ENCODE data around the gene GMDS.

GMDS gene

DNA sequence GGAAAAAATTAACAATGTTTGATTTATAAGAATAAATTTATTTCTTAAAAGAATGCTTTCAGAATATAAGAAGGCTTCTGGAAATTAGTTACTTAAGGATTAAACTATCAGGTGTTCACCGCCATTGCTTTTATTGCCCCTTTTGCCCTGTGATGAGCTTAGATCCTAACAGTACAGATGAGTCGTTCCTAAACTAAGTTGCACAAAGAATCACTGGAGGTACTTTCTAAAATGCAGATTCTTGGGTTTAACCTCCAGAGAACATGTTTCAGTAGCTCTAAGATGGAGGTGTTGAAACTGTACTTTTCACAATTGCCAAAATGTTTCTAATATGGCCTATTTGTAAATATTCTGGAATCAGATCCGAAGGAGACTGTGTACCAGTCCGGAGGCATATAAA lies 211.9 kb downstream of the GMDS start:
- no peak for DNase-seq

DNA sequence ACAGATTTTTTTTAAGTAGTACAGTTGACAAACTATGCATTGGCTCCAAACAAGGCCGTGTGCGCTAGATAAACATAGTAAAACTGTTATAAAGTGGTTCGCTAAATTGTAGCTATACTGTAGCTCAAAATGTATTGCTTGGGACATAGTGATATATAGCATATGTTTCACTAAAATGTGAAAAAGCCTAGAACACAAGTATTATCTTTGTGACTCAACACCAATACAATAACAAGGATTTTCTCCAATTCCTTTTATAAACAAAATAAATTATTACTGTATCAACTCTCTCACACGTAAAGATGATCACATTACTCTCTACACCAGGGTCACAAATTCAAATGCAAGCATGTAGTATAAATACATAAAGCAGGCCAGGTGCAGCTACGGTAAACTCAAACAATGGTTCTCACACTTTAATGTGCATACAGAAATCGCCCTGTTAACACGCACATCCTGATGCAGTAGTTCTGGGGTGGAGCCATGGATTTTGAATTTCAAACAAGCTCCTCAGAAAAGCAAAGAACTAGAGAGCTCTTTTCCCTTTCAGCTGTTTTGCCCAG lies 214.6 kb downstream of the GMDS start:
- DNase-seq = no peak

DNA sequence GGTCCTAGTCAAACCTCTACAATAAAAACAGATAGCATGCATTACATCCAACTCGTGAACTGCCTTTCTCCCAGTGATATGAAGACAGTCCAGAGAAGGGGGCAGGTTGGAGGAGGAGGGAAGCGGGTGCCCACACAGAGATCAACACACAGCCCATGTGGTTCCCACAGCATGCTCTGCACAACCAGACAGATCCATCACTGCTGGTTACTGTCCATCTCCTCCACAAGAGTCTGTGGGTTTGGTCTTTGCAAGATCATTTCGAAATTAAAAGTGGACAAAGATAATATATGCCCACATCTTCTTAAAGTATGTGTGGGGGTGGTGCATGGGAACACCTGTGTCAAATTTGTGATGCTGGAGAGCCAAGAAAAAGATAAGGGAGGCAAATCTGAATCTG lies 215.5 kb downstream of the GMDS start:
- no peak for DNase-seq

DNA sequence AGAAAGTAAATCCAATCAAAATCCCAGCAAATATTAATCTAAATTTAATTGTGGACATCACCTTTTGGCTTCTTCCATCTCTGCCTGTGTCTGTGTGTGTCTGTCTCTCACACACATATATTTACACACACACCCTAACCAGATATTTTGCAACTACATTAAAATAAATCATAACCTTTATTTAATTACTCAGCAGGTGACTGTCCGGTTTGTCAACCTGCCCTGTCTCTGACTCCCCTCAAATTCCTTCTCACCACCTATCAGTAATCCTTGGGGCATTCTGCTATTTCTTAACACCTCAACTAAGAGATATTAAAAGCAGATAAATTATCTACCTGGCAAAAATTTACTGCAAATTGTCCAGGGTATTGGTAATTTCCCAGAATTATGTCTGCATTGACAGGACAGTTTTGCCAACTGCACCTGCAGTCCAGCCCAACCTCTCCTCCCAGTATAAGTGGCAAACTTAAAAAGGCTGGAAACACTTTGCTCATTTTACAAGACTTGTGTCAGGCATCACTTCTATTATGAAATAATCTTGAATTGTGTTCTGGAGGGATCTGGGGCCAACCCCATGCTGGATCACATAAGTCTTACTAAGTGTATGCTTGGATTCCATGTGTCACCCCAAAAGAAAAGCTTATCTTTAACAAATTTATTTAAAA lies 216.1 kb downstream of the GMDS start:
- DNase-seq = no peak

DNA sequence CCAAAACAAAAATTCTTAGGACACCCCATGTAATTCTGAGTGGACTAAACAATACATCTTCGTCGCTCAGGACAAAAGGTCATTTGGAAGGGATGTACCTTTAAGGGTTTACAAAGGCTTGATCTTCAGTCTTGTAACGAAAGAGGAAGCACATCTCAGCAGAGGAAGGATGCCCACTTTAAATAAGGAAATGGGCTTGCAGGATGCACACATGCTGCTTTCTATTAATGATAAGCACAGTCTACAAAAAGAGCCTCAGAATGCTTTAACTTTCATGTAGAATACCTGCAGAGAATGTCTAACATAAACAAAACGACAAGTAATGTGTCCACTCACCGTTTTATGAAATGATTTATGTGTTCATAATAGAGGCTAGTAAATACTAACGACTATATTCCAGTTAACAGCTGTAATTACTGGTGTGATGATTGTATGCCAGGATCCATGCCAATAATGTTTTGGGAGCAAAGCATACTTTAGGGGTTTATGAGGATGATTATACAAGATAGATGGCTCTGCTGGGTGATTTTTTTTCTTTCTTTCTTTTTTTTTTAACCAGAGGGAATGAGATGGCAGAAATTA lies 216.9 kb downstream of the GMDS start:
- peak; percentile 16 to 58 (median 42) for DNase-seq

DNA sequence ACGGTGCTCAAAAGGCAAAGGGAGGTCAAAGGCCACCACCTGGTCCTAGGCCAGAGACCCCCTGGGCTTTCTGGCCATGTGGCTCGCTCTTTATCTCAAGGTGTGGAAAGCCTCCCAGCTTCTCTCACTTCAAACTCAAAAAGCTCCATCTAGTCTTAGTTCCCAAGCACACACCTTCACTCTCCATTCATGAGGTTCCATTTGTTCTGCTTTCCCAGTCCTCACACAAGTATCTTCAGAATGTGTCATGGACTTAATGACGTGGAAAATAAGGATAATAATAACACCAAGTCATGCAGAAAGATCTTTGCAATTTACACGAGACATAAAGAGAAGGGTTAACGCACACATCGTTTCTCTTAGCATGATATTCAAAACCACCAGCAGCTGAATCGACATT lies 219.3 kb downstream of the GMDS start:
- no peak for DNase-seq

DNA sequence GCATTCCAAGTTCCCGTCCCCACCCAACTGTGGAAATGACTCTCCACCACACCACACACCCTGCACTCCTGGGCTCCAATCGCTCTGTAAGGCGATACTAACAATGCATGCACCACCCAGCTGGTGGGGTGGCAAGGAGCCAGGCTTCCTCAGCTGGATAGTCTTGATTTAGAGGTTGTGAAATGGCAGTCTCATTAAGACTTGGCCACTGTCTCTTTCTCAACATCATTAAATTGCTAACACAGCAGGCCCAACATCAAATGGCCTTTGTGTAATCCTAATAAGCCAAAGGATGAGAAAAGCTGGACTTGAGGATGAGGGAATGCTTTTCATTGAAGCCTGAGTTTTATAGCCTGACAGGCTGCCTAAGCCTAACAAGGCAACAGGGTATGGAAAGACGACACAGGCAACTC lies 223.7 kb downstream of the GMDS start:
- peak; percentile 5 to 43 (median 30) for DNase-seq

DNA sequence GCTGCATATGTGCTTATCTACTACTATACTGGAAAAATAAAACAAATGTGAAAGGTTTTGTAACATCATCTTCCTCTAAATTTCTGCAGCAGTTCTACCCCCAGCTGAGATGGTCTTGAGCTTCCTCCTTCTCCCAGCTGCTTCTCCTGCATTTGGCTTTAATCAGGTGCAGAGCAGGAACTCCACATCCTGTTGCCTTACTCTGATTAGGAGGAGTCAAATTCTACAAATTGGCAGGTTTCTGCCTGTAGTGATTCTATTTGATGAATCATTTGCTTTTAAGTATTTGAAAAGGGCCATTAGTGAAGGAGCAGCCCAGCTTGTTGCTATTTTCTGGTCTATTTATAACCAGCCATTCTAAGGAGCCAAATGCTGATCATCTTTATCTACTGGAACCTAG lies 224.5 kb downstream of the GMDS start:
- peak; percentile 7 to 51 (median 44) for DNase-seq

DNA sequence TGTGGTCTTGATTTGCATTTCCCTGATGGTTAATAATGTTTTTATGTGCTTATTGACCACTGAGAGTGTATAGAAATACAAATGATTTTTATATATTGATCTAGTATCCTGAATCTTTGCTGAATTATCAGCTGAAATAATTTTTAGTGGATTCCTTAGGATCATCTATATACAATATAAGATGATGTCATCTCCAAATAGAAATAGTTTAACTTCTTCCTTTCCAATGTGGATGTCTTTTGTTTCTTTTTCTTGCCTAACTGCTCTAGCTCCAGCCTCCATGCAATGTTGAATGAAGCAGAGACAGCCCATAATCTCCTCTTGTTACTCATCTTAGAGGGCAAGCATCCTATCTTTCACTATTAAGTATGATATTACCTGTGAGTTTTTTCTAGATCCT lies 226.4 kb downstream of the GMDS start:
- DNase-seq = no peak

DNA sequence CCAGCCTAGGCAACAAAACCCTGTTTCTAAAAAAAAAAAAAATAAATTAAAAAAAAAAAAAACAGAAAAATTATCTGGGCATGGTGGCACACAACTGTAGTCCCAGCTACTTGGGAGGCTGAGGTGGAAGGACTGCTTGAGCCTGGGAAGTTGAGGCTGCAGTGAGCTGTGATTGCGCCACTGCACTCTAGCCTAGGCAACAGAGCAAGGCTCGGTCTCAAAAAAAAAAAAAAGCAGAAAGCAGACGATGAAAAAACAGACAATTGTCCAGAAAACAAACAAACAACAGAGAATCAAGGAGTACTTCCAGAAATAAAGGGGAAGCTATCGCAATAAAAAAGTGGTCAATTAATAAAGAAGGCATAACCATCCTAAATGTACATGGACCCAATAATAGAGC lies 229.4 kb downstream of the GMDS start:
- DNase-seq = no peak

DNA sequence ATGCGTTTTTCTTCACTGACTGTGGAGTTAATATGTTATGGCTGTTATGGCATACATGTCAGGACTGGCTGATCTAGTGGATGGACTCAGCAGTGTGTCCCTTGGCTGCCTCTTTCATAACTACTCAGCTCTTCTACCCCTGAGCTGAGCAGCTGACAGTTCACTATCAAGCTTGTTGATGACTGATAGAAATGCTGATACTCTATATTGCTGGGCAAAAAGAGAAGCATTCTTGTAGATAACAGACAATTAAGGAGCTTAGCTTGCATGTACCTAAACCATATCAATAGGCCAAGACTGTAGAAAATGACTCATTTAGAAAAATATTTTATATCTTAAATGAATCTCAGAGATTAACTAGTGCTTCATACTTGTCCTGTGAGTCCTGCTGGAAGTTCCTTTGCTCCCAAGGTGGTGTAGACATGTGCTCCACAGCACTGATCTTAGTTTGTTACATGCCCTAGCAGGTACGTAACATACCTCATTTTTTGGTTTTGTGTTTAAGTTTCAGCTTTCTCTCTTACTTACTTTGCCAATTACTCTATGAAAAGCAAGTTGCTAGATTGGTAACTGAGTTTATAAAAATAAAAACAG lies 236.9 kb downstream of the GMDS start:
- DNase-seq = no peak

DNA sequence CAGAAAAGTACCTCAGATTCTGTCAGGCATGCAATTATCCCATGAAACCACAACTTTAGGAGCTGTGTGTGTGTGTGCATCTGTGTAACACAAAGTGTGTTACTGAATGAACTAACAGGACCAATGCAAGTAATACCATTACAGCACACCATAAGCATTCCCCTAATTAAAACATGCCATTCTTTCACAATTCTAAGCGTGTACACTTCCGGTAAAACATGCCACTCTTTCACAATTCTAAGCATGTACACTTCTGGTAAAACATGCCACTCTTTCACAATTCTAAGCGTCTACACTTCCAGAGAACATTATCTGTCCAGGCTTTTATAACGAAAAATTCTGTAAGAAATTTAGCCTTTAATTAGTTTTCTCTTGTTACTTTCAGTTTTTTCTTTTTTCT lies 238.2 kb downstream of the GMDS start:
- DNase-seq = peak in 2 of 4 experiments; percentile 4 to 8

DNA sequence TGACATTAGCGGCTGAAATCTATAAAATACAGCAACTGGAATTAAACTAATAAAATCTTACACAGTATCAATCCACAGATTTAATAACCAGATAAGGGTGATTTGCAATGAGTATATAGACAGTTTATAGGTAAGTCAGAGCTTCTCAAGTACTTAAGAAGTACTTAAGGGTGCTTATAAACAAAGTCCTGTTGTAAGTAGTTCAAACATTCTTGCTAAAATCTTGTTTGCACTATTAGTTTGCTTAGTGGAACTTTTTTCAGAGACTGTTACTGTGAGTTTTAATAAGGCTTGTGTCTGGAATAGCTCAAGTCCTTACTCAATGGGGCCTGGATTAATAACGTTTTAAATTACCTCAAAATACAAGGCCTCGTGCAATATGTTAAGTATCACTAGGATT lies 240.5 kb downstream of the GMDS start:
- DNase-seq = no peak

DNA sequence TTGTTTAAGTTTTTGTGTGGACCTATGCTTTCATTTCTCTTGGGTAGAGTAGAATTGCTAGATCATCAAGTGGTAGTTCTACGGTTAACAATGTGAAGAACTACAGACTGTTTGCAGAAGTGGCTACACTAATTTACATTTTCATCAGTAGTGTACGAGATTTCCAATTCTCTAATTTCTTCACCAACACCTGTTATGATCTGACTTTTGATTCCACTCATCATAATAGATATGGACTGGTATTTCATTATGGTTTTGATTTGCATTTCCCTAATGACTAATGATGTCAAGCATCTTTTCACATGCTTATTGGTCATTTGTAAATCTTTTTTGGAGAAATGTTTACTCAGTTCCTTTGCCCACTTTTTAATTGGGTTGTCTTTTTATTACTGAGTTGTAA lies 244.4 kb downstream of the GMDS start:
- DNase-seq = no peak

DNA sequence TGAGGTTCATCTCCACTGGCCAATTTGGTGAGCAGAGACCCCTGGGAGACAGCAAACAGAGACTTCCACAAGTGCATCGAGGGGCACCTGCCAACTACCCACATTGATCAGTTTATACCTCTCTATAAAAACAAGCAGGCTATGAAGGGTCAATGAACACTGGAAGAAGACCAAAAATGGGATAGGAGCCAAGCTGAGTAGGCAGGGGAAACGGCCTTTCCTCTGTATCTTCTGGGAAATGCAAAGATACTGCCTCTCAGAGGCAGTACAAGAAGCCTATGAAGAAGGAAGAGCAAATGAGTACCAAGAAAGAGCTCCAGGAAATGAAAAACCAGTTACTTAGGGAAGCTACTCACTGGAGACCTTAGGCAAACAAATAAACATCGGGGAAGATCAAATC lies 247.7 kb downstream of the GMDS start:
- DNase-seq = no peak

DNA sequence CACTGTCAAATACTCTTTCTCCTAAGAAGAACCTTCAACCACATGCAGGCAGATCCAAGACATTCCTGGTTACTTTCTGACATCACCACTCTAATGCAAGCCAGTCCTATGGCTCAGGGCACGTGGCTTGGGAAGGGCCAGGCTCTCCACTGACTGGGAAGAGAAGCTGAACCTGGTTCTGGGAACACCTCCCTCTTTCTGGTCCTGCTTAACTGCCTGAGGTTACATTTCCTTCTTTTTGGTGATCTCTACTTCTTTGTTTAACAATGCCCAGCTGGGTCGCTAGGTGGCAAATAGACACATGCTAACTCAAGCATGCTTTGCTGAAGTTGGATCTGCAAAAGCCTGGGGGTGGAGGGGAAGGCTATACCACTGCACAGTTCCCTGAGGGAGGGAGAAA lies 249.8 kb downstream of the GMDS start:
- DNase-seq = no peak

DNA sequence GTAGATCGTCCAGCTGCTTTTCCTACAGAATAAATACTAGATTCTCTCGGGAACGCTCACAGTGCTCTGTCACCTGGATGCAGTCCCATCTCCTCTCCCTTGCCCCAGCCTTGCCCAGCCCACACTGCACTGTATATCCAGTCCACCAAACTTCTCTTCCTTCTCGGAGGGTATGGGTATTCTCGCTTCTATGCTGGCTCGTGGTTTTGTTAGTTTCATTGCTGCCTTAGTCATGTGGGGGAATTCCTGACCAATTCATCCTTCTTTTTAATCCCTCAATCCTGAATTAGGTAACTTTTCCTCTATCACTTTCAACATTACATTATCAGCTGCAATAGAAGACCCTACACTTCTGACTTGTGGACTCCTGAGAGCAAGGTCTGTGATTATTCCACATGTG lies 252.4 kb downstream of the GMDS start:
- DNase-seq = no peak

DNA sequence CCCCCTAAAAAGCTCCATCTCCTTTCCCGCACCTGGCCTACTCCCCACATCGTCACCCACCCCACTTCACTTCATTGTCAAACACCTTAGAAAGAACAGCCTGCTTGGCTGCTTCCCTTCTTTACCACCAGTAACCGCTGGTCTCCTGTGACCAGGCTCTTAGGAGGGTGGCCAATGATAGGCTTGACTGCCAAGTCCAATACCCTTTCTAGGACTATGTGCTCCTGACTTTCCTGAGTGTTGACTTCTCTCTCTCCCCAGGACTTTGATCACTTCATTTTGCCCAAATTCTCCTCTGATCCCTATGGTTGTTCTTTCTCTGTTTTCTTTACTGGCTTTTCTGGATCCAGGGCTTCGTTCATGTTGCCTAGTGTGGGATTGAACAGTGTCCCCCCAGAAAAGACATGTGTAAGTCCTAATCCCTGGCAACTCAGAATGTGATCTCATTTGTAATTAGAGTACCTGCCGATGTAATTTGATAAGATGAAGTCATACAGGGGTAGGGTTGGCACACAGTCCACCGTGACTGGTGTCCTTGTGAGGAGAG lies 254.0 kb downstream of the GMDS start:
- DNase-seq = no peak

DNA sequence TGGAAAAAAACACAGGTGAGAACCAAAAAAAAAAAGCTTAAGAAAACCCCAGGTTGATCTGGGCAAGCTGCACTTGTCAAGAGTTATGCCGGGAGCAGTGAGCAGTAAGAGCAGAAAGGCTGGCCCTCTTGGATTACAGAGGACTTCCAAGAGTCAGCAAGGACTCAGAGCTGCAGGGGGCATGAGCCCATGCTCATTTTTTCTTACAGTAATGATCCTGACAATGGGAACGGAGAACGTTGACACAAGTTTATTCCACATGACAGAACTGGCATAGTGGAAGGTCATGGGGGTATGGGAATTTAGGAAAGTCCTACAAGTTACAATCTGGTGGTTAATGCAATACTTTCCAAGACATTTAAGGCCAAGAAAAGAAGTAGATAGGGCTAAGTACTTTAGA lies 256.6 kb downstream of the GMDS start:
- no peak for DNase-seq

DNA sequence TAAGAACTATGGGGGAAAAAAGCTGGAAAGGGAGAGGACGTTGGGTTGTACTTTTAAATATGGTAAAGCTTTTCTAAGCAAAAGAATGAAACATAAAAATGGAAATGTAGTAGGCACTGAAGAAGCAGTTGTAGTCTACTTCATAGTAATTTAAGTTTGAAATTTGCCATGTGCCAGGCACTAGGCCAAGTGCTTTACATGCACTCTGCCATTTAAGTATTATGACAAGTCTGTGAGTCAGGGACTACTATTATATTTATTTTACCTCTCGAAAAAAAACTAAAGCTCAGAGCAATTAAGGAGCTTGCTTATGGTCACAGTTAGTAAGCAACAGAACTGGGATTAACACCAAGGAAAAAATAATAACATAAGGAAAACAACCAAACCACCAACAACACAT lies 257.8 kb downstream of the GMDS start:
- no peak for DNase-seq

DNA sequence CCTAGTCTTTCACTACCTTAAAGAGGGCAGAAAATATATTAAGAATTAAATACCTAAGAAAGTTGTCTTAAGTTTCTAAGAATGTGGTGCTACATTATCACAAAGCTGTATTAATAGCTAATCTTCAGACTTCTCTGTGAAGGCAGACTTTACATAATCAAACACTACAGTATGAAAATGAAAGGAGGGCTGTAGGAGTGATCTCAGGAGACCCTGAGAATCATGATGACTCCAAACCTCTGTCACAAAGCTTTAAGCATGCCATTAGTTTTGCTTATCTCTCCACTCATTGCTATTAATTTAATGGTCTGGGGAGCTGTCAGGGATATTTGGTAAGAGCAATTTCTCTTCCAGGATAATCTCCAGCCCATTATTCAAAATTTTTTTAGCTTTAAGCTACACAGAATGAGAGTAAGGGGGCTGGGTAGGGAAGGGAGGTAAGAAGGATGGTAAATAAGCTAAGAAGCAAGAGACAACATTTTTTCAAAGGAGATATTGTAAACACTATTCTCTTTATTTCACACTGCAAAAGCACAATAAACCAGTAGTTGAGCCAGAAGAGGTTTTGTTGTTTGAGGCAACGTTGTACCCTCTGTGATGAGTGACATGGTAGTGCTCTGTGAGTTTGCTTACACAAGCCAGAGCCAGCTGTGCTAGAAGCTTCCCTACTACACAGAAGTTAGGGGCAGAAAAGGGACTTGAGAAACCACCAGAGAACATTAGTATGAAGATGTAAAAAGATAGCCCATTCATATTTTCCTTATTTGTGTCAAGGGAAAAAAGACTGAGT lies 258.8 kb downstream of the GMDS start:
- DNase-seq = no peak

DNA sequence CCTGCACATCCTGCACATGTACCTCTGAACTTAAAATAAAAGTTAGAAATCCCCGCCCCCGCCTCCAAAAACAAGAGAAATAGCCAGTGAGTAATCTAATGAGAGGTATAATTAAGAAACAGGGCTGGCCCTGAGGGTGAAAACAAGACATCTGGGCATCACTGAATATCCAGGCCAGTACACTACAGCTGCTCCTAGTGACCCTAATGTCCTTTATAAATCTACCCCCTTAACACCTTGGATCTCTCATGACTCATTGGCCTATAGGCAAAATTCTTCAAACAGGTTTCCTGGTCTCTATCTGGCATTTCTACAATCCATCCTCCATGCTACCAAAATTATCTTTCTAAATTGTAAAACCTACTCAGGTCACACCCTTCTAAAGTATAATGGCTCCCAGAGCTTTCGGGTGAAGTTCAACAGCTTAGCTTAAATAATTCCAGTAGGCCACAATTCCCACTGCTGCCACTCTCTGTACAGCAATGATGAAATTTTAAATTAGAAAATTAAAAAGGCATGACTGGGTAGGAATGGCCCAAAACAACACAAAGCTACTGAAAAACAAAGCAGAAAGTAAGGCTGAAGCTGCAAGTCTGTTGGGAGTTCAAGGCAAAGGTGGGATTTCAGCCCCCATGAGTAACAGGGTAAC lies 260.9 kb downstream of the GMDS start:
- DNase-seq = no peak

DNA sequence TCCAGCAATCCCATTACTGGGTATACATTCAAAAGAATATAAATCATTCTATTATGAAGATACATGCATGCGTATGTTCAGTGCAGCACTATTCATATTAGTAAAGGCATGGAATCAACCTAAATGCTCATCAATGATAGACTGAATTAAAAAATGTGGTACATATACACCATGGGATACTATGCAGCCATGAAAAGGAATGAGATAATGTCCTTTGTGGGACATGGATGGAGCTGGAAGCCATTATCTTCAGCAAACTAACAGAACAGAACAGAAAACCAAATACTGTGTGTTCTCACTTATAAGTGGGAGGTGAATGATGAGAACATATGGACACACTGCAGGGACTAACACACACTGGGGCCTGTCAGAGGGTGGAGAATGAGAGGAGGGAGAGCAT lies 261.6 kb downstream of the GMDS start:
- DNase-seq = no peak

All from suppressor macrophage (primary cell).